K562 (cell line): ENCODE data around the gene ATP6V0A1. TPM values are rescaled to one million over a fixed set of nuclear protein-coding genes. Genes with fewer than 3 reads are reported as not detected.

Experiments
- CREM ChIP-seq: IDR thresholded peaks from 2 replicates; pipeline ENCODE4 v1.6.1; 2014; ENCODE audit warnings: antibody characterized with exemption, low read depth
- ELF2 ChIP-seq: fragments of 250-450 bp; sonication (Bioruptor Pico); IDR thresholded peaks from 2 replicates; pipeline ENCODE4 v1.5.0; 2021; ENCODE audit warnings: mild to moderate bottlenecking
- ETV5 ChIP-seq: sonication (generic); formaldehyde crosslinking; IDR thresholded peaks from 2 replicates; pipeline ENCODE4 v1.4.0; 2020; ENCODE audit warnings: low read depth, mild to moderate bottlenecking, missing genetic modification reagents
- HLTF ChIP-seq: fragments of 450-650 bp; IDR thresholded peaks from 2 replicates; pipeline ENCODE4 v1.6.1; 2016
- IRF1 ChIP-seq: sonication (generic); formaldehyde crosslinking; IDR thresholded peaks from 2 replicates; pipeline ENCODE4 v1.8.0; 2022; ENCODE audit warnings: missing genetic modification reagents, mild to moderate bottlenecking, borderline replicate concordance
- NFIC ChIP-seq: fragments of 450-650 bp; IDR thresholded peaks from 2 replicates; pipeline ENCODE4 v1.6.1; 2017; ENCODE audit warnings: mild to moderate bottlenecking, inconsistent platforms
- NR2C1 ChIP-seq, 2 experiments: fragments of 450-650 bp; IDR thresholded peaks; 2 replicates each; pipeline ENCODE4 v1.6.1; 2017; ENCODE audit warnings: mild to moderate bottlenecking in 2 of 2, antibody characterized with exemption in 1 of 2, inconsistent platforms in 1 of 2, missing compliant biosample characterization in 1 of 2, missing genetic modification characterization in 1 of 2
- RUNX1 ChIP-seq: sonication (generic); IDR thresholded peaks from 2 replicates; pipeline ENCODE4 v1.6.1; 2016; ENCODE audit warnings: antibody characterized with exemption, low read depth
- SRSF9 ChIP-seq: fragments of 200-400 bp; formaldehyde crosslinking; IDR thresholded peaks from 2 replicates; pipeline ENCODE4 v1.6.1; 2017; ENCODE audit warnings: low read depth, low read length, borderline replicate concordance
- TCFL5 ChIP-seq: fragments of 250-450 bp; sonication (Bioruptor Pico); conservative IDR thresholded peaks from 2 replicates; pipeline ENCODE4 v1.6.1; 2021; ENCODE audit warnings: mild to moderate bottlenecking, moderate library complexity, matching md5 sums
- TFAP4 ChIP-seq: sonication (generic); formaldehyde crosslinking; IDR thresholded peaks from 2 replicates; pipeline ENCODE4 v1.8.0; 2022; ENCODE audit warnings: missing genetic modification reagents, mild to moderate bottlenecking, moderate library complexity, borderline replicate concordance
- UBTF ChIP-seq, 2 experiments: IDR thresholded peaks; 2 replicates each; pipeline ENCODE4 v1.6.1; 2012; ENCODE audit warnings: improper control_type of control experiment in 2 of 2, low read depth in 2 of 2, low read length in 2 of 2, borderline replicate concordance in 1 of 2
- YY1 ChIP-seq, 3 experiments: IDR thresholded peaks; 2 replicates each; pipeline ENCODE4 v1.6.1; 2011; ENCODE audit warnings: low read length in 2 of 3, mild to moderate bottlenecking in 2 of 3, moderate library complexity in 2 of 3, borderline replicate concordance in 1 of 3, control low read depth in 1 of 3, low read depth in 1 of 3; ENCODE audit not compliant: insufficient read depth in 3 of 3, insufficient replicate concordance in 2 of 3, control insufficient read depth in 1 of 3, insufficient read length in 1 of 3; ENCODE audit errors: extremely low read depth in 1 of 3
- ZFX ChIP-seq: sonication (generic); formaldehyde crosslinking; IDR thresholded peaks from 2 replicates; pipeline ENCODE4 v1.8.0; 2022; ENCODE audit warnings: mild to moderate bottlenecking, missing genetic modification reagents, moderate library complexity
- ZNF217 ChIP-seq: sonication (generic); formaldehyde crosslinking; IDR thresholded peaks from 2 replicates; pipeline ENCODE4 v1.8.0; 2022; ENCODE audit warnings: mild to moderate bottlenecking, missing genetic modification reagents
- ZNF561 ChIP-seq: fragments of 450-650 bp; formaldehyde crosslinking; conservative IDR thresholded peaks from 2 replicates; pipeline ENCODE4 v1.4.0; 2020; ENCODE audit warnings: mild to moderate bottlenecking, moderate library complexity
- ZNF592 ChIP-seq: fragments of 450-650 bp; IDR thresholded peaks from 2 replicates; pipeline ENCODE4 v1.6.1; 2017; ENCODE audit warnings: antibody characterized with exemption, mild to moderate bottlenecking
- polyA plus RNA-seq, 8 experiments: library from polyadenylated mRNA; depleted of rRNA in 4 of 8; stranded (reverse) in 5 of 8; unstranded in 3 of 8; fragments of >200 nt; fragmentation: Nextera tagmentation in 2 of 8; fragmentation: Illumina TruSeq in 1 of 8; extraction: Ambion mirVana in 2 of 8; extraction: Trizol in 1 of 8; gene quantifications; 2 replicates each; pipeline versions ENCODE4 v1.2.1 to v1.2.3, GENCODE V29; 2011 to 2014; ENCODE audit warnings: inconsistent platforms in 1 of 8, missing spikeins in 1 of 8
- total RNA-seq, 7 experiments: library from RNA; depleted of rRNA in 6 of 7; stranded (reverse); fragments of >200 nt in 6 of 7; fragmentation: Illumina TruSeq in 2 of 7; extraction: Trizol in 2 of 7; gene quantifications; 2 replicates each; pipeline versions ENCODE4 v1.2.1 to v1.2.3, GENCODE V29; 2011 to 2021; ENCODE audit warnings: low replicate concordance in 1 of 7

Gene ATP6V0A1
- total and polyA plus RNA-seq, 9 of the 15 experiments (the other 6 are each of a cell fraction or from before 2014, with no cell fraction given) = 11.8 to 158 (median 75.5) TPM

- TF ChIP-seq ZNF592 (peak; percentile 29; the same call in 1 of the 2 replicates), CREM (peak; percentile 96), ZFX (CRISPR knock-in tag) (peak; percentile 96), IRF1 (CRISPR knock-in tag) (0 out of 2 replicates have a peak, but pooled peaks have one; percentile 29), NFIC (no peak; the same call in 1 of the 2 replicates), NR2C1 (IDR thresholded peaks at IDR 0.05) (peak; percentile 78), NR2C1 (tag; IDR thresholded peaks at IDR 0.05) (peak; percentile 73), ELF2 (CRISPR knock-in tag) (peak; percentile 83), ETV5 (0 out of 2 replicates have a peak, but pooled peaks have one; percentile 14), UBTF (IDR thresholded peaks at IDR 0.05; ENCODE audit: borderline replicate concordance in 1 of 2, low read depth in 2 of 2, low read length in 2 of 2) (peak in 1 of 2 experiments; percentile 28; a peak in 3 of 4 replicates), ZNF217 (CRISPR knock-in tag) (no peak), RUNX1 (no peak), TFAP4 (CRISPR knock-in tag) (peak; percentile 76; the same call in 1 of the 2 replicates), HLTF (0 out of 2 replicates have a peak, but pooled peaks have one; percentile 28), SRSF9 (no peak), TCFL5 (CRISPR knock-in tag) (no peak), ZNF561 (no peak), YY1 (IDR thresholded peaks at IDR 0.05; ENCODE audit: borderline replicate concordance in 1 of 3, control insufficient read depth in 1 of 3, extremely low read depth in 1 of 3, insufficient read depth in 3 of 3, insufficient read length in 1 of 3, insufficient replicate concordance in 2 of 3, low read depth in 1 of 3, low read length in 2 of 3) (peak in 2 of 3 experiments; percentile 17 to 52)
These were observed 95.8 kb downstream of the ATP6V0A1 start (continued) for GRCh38 chr17:42554250-42555121.
